IMR-90 (cell line): ENCODE measurements around the gene P2RX3.

Experiments used
- CEBPB ChIP-seq: IDR thresholded peaks from 2 replicates; pipeline ENCODE4 v1.6.1; 2012; ENCODE audit warnings: low read depth, low read length, improper control_type of control experiment
- POLR2A ChIP-seq: IDR thresholded peaks from 2 replicates; pipeline ENCODE4 v1.6.1; 2012; ENCODE audit warnings: mild to moderate bottlenecking, low read depth, low read length
- RFX5 ChIP-seq: IDR thresholded peaks from 2 replicates; pipeline ENCODE4 v1.8.0; 2012; ENCODE audit warnings: low read depth, mild to moderate bottlenecking, low read length, moderate library complexity
- TF ChIP-seq, protein P1 (sequence below): conservative IDR thresholded peaks from 2 replicates; pipeline ENCODE4 v1.5.1; 2012; ENCODE audit warnings: mild to moderate bottlenecking, low read depth, low read length, improper control_type of control experiment

DNA sequence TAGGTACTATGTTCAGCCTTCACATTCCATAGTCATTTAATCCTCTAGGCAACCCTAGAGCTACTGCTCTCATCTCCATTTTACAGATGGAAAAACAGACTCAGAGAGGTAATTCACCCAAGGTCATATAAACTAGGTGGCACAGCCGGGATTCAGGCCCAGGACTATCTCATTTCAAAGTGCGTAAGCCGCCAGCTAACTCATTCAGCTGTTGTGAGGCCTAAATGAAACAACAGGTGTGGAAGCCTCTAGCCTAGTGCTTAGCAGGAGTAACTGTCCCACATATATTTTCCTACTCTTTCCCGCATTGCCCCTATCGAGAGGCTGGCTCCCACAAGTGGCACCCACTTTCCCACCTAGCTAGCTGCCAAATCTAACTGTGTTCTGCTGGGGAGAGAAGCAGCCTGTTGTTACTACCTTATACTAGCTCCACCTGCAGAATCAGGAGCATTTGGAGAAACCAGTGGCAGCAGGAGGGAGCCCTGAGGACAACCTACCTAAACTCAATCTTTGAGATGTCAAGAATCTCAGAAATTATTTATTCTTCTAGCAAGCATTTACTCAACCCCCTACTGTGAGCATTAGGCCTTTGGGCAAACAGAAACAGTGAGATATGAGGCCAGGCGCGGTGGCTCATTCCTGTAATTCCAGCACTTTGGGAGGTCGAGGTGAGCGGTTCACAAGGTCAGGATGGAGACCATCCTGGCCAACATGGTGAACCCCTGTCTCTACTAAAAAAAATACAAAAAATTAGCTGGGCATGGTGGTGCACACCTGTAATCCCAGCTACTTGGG lies 21.9 kb downstream of the P2RX3 start:
- TF ChIP-seq, protein P1, sequence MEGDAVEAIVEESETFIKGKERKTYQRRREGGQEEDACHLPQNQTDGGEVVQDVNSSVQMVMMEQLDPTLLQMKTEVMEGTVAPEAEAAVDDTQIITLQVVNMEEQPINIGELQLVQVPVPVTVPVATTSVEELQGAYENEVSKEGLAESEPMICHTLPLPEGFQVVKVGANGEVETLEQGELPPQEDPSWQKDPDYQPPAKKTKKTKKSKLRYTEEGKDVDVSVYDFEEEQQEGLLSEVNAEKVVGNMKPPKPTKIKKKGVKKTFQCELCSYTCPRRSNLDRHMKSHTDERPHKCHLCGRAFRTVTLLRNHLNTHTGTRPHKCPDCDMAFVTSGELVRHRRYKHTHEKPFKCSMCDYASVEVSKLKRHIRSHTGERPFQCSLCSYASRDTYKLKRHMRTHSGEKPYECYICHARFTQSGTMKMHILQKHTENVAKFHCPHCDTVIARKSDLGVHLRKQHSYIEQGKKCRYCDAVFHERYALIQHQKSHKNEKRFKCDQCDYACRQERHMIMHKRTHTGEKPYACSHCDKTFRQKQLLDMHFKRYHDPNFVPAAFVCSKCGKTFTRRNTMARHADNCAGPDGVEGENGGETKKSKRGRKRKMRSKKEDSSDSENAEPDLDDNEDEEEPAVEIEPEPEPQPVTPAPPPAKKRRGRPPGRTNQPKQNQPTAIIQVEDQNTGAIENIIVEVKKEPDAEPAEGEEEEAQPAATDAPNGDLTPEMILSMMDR = no peak
- TF ChIP-seq POLR2A (no peak), RFX5 (no peak), CEBPB (no peak)
